Posterior cingulate gyrus (tissue), 11 donors: ENCODE data around the gene GPR171.

Experiments used
- DNase-seq, 10 donors: peaks; one replicate each; pipeline versions ENCODE4 v3.0.0 to v3.0.0-alpha.2; 2020 to 2021; ENCODE audit warnings: mixed read lengths in 3 of 10
- intact Hi-C: fragments of 100-400 bp; cut with DNase I; formaldehyde crosslinking; loops from one replicate; pipeline ENCODE4 v1.15.1; 2023

GPR171 gene

GRCh38 chr3:151183265-151183671, 19.7 kb downstream of the GPR171 start:
- no peak for DNase-seq
- intact Hi-C loops = no loop called here

- intact Hi-C loops = no loop called here
- DNase-seq = no peak
Observed at GRCh38 chr3:151182349-151183079, 20.5 kb downstream of the GPR171 start.

GRCh38 chr3:151178208-151178845, 24.7 kb downstream of the GPR171 start:
- no peak for DNase-seq
- intact Hi-C loops = no loop called here

GRCh38 chr3:151175952-151176351, 27.1 kb downstream of the GPR171 start:
- intact Hi-C loops = no loop called here

GRCh38 chr3:151174351-151174750, 28.7 kb downstream of the GPR171 start:
- intact Hi-C loops = no loop called here
- DNase-seq = no peak

More at GRCh38 chr3:151175952-151176351, 27.1 kb downstream of the GPR171 start:
- no peak for DNase-seq

GRCh38 chr3:151171145-151171757, 31.8 kb downstream of the GPR171 start:
- peak in 1 of 10 donors; percentile 43 for DNase-seq
- intact Hi-C loops = no loop called here

- DNase-seq = peak in 1 of 10 donors; percentile 78
- intact Hi-C loops = loop anchor here (10.0 kb wide), 1 partner anchor 55 kb away; no protein-coding TSS in a partner anchor
Observed at GRCh38 chr3:151169948-151170679, 32.9 kb downstream of the GPR171 start.

GRCh38 chr3:151169262-151169947, 33.6 kb downstream of the GPR171 start:
- DNase-seq = no peak
- intact Hi-C loops = loop anchor here (10.0 kb wide), 1 partner anchor 55 kb away; no protein-coding TSS in a partner anchor

- intact Hi-C loops = loop anchor here (1.0 to 10.0 kb wide), 2 partner anchors 56 to 115 kb away; no protein-coding TSS in a partner anchor
Observed at GRCh38 chr3:151168269-151169094, 34.5 kb downstream of the GPR171 start.

GRCh38 chr3:151166161-151166560, 36.9 kb downstream of the GPR171 start:
- DNase-seq = no peak
- intact Hi-C loops = loop anchor here (10.0 kb wide), 1 partner anchor 59 kb away; no protein-coding TSS in a partner anchor

More at GRCh38 chr3:151168269-151169094, 34.5 kb downstream of the GPR171 start:
- DNase-seq = peak; percentile 34 to 94 (median 73)

GRCh38 chr3:151165226-151165625, 37.8 kb downstream of the GPR171 start:
- intact Hi-C loops = loop anchor here (10.0 kb wide), 1 partner anchor 60 kb away; no protein-coding TSS in a partner anchor
- DNase-seq = no peak

GRCh38 chr3:151159806-151160205, 43.2 kb downstream of the GPR171 start:
- intact Hi-C loops = loop anchor here (10.0 kb wide), 1 partner anchor 65 kb away; no protein-coding TSS in a partner anchor
- peak in 1 of 10 donors; percentile 31 for DNase-seq

GRCh38 chr3:151156618-151157216, 46.3 kb downstream of the GPR171 start:
- DNase-seq = no peak
- intact Hi-C loops = no loop called here

- intact Hi-C loops = no loop called here
- DNase-seq = peak in 1 of 10 donors; percentile 37
Observed at GRCh38 chr3:151155409-151156128, 47.4 kb downstream of the GPR171 start.

GRCh38 chr3:151154566-151154965, 48.5 kb downstream of the GPR171 start:
- no peak for DNase-seq
- intact Hi-C loops = no loop called here

- intact Hi-C loops = no loop called here
- DNase-seq = peak in 1 of 10 donors; percentile 45
Observed at GRCh38 chr3:151152455-151153079, 50.4 kb downstream of the GPR171 start.
